Right renal pelvis (tissue), 4 donors: ENCODE results near the gene COL5A1. TPM values are rescaled to one million over a fixed set of nuclear protein-coding genes. Genes with fewer than 3 reads are reported as not detected.

ENCODE experiments used
- DNase-seq, 4 donors: peaks; one replicate each; pipeline ENCODE4 v3.0.0-alpha.2; 2013; ENCODE audit warnings: low read depth in 4 of 4, low spot score in 3 of 4, missing footprints in 1 of 4
- polyA plus RNA-seq, 4 donors: library from polyadenylated mRNA; unstranded; fragments of 120-200 nt; gene quantifications; one replicate each; pipeline ENCODE4 v1.2.1, GENCODE V29; 2013; ENCODE audit not compliant: insufficient read length in 4 of 4

COL5A1 gene
- polyA plus RNA-seq, 4 donors = 99.9 to 133 (median 101) TPM

DNA sequence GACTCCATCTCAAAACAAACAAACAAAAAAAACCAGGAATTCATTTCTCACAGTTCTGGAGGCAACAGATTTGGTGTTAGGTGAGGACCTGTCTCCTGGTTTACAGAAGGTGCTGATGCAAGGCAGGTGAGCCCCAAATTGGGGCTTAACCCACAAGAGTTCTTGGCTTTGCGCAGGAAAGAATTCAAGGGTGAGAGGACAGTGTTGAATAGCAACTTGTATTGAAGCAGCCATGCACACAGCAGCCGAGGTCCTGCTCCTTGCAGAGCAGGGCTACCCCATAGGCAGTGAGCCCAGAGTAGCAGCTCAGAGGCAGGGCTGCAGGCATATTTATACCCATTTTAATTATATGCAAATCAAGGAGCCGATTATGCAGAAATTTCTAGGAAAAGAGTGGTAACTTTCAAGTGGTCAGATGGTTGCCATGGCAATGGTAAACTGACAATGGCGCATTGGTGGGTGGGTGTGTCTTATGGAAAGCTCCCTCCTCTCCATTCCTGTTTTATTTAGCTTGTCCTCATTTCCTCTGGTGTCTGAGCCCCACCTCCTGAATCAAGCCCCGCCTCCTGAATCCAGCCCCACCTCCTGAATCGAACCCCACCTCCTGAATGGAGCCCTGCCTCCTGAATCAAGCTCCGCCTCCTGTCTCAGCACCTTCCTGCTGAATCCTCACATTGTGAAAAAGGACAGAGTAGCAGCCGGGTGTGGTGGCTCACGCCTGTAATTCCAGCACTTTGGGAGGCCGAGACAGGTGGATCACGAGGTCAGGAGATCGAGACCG is 34.5 kb upstream of the COL5A1 start:
- DNase-seq = no peak

DNA sequence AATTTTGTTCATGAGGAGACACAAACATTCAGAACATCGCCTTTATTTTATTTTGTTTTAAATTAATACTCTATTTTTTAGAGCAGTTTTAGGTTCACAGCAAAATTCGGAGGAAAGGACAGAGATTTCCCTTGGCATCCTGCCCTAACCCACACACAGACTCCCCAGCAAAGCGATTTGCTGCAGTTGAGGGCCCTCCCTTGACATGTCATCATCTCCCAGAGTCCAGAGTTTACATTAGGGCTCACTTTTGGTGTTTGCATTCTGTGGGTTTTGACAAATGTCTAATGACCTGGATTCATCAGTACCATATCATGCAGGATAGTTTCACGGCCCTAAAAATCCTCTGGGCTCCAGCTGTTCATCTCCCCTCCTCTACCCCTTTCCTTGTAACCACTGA is 33.6 kb upstream of the COL5A1 start:
- no peak for DNase-seq

DNA sequence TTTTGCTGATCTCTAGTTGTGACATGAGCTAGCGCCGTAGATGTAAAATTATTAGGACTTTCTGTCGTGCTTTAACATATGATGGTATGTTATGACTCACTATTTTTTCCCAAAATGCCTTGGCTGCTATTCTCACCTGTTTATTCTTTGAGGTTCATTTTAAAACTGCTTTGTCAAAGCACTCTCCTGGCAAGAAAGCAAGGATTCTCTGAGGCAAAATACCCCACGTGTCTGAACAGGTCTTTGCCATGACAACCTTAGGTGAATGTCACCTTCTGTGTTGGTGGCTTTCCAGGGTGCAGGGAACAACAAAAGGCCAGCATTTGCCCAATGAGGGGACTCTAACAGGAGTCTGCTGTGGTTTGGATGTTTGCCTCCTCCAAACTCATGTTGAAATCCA is 30.6 kb upstream of the COL5A1 start:
- DNase-seq = no peak

DNA sequence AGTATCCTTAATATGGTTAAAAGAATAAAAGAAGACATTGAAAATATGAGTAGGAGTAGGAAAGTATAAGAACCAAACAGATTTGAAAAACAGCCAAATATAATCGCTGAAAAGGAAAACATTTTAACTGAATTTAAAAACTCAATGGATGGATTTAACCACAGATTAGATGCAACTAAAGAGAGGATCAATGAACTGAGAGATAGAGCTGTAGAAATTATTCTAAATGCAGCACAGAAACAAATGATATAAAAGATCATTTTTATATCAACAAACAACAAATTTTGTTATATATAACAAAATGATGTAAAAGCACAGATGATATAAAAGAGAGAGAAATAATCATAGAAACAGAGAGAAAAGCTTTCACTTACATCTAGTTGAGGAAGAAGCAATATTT is 29.3 kb upstream of the COL5A1 start:
- no peak for DNase-seq

DNA sequence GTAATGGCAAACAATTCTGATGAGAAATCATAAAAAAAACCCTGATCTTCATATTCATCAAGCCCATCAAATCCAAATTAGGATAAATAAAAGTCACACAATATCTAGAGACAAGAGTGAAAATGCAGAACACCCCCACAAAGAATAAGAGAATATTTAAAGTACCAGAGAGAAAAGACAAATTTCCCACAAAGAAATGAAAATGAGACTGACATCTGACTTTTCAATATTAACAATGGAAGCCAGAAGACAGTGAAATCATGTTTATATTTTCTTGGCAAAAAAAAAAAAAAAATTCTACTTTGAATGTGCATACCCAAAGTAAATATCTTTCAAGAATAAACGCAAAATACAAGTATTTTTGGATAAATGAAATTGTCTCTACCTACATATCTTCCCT is 28.9 kb upstream of the COL5A1 start:
- no peak for DNase-seq

DNA sequence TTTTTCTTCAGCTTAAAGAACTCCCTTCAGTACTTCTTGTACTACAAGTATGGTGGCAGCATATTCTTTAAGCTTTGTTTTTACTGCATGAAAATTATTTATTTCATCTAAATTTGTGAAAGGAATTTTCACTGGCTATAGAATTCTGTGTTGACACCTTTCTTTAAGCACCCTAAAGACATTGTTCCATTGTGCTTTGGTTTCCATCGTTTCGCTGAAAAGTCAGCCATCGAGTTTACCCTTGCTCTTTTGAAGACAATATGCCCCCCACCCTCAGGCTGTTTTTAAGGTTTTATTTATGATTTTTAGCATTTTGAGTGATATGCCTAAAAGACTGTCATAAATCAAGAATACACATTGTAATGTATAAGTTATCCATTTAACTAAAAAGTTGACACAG is 27.3 kb upstream of the COL5A1 start:
- DNase-seq = no peak

DNA sequence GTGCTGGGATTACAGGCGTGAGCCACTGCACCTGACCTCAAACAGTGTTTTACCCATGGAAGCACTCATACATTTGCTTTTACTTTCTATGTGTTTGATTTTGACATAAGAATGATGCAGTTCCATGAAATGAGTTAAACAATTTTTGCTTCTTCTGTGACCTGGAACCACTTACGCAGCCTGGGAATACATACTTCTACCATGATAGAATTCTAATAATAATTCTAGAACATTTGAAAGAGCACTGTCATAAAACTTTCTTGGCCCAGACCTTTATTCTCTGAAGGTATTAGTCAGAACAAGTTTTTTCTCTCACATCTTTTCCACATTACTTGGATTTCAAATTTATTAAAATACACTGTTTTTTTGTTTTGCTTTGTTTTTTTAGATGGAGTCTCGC is 25.3 kb upstream of the COL5A1 start:
- no peak for DNase-seq

DNA sequence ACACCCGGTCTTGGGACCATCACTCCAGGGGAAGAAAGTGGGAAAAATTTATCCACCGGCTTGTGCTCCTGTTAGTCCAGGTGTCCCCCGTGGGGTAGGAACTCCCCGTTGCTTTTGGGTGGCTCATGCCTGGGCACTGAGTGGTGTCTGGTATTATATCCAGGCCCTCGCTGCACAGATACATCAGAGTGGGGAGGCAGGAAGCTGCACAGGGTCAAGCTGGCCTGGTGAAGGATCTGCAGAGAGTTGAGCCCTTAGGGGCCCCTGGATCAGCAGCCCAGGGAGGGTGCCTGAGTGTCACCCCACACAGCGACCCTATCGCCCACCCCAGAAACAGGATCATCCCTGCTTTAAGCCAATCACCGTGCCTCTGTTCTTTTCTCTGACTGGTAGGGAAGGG is 24.4 kb upstream of the COL5A1 start:
- no peak for DNase-seq

DNA sequence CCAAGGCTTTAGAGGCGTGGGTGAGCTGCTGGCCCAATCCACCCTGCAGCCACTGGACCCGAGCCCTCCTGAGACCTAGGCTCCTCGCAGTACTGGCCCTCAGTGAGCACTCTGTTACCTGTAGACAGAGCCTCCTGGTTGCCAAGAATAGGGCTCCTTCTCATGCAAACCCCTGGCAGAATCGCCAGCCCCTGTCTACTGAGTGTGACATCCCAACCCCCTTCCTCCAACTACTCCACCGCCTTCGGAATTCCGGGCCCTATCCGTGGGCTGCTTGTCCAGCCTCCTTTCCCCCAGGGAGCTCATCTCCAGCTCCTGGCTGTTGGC is 23.8 kb upstream of the COL5A1 start:
- DNase-seq = no peak

DNA sequence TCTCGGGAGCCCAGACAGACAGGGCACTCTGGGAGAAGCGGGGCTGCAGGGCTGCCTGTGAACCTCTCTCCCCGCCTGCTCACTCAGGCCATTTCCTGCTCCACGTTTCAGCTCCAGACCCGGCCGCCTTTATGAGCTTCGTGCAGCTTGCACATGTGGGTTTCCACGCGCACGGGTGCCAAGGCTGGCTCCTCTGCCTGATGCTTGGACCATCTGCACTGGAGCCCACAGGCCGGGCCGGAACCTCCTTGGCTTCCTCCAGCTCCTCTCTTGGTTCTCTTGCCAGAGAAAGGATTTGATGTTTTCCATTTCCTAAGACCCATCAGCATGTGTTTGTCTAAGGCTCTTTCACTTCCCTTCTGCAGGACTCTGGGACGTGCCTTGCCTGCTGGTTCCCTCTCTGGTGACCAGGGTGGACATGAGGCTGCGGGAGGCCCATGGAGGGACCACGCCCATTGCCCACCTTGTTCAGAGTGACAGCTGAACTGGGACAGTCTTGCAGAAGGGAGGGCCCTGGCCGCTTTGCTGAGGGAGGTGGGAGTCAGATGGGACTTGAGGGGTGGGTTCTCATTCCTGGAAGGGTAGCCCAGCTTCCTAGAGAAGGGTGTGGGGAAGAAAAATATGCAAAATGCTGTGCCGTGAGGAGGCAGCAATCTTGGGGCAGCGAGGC is 23.3 kb upstream of the COL5A1 start:
- no peak for DNase-seq

DNA sequence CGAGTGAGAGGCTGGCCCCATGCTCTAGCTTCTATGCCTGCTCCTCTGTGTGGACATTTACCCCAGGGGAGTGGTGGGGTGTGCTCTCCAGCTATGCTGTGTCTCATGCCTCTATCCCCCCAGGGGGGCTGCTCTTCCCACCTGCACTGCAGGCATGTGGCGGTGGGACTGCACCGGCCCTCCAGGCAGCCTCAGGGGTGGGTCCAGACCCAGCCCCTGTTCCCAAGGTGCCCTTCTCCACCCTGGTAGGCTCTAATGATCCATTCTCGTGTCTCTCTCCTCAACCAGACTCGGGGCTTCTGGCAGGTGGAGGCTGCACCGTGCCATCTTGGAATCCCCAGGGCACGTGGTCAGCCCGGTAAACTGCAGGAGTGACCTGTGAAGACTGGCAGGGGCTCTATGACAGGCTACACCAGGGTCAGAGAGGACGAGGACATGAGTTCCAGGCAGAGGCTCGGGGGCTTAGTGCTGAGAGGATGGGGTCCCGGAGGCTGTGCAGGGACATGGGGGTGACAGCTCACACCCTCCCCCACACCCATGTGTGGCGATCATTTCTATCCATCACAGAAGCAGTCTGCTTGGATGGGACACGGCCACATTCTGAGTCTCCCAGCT is 22.7 kb upstream of the COL5A1 start:
- DNase-seq = no peak

DNA sequence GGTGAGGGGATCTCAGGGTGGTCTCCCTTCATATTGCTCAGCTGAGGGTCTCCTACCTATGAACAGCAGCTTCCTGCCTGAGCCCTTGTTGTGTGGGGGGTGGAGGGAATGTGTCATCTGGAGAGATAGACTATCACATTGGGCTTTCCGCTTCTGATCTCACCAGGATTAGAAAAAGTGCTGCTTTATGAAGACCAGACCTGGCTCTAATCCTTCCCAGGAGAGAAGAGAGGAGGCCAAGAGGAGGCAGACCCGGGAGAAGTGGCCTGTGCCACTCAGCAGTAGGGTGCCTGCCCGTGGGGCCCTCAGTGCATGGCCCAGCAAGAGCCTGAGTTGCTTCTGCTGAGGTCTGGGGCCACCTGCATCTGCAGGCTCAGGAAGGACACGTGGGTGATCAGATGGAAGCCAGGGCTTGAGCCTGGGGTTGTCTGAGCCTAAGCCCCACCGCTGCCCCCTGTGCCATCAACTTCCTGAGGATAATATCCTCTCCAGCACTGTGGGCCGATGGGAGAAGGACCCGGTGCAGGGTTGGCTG is 22.1 kb upstream of the COL5A1 start:
- no peak for DNase-seq

DNA sequence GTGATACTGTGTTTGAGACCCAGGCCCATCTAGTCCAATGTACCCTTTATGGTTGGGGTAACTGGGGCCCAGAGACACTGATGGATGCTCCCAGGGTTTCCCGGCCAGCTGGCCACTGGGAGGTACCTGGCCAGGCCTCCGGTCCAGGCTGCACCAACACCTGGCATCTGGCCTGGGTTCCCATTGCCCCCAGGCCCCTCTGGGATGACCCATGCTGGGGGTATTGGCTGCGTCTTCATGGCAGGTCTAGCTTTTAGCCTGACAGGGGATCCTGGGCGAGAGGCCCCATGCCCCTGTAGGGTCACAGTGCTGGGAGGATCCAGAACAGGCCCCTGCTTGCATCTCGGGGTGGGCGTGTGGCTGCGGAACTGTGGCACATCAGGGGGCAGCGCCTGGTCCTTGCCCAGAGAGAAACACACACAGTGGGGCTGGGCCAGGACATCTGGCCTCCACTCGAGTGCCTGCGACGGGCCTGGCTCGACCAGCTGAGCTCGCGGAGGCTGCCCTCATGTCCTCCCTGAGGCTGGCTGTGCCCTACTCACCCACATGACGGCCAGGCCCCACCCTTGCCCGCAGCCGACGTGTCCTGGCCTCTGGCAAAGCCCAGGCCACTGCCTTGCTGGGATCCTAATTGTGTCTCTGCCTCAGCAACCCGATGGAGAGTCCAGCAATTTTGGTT is 21.5 kb upstream of the COL5A1 start:
- DNase-seq = no peak

DNA sequence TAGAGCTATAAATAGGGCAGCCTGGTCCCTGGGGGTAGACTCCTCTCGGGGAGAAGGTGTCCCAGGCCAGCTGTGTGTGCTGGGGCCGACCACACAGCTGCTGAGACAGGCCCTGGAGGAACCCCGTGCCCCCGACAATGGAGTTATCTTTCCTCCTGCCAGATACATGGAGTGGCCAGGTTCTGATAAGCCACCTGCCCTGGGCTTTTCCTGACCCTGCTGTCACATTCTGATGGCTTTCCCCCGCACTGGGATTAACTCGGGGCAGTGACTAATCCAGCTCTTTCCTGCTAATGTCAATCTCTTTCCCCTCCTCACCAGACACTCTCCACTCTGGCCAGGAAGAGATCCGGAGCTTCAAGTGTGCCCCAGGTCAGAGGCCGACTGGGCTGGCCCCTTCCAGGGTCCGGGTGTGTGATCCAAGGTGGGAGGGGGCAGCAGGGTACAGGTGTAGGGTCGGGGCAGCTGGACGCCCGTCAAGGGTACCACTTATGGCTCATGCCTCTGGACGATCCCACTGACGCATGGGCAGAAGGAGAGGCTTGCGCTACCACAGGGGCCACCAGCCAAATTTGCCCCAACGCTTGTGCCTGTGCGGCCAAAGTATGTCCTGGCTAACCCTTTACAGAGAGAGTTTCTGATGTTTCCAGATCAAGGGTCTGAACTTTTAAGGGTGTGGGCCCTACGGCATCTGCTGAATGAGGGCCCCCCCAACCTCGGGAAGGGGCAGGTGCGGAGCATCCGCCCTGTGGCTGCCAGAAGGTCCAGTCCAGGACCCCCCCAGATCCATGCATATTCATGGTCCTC is 20.6 kb upstream of the COL5A1 start:
- DNase-seq = no peak

DNA sequence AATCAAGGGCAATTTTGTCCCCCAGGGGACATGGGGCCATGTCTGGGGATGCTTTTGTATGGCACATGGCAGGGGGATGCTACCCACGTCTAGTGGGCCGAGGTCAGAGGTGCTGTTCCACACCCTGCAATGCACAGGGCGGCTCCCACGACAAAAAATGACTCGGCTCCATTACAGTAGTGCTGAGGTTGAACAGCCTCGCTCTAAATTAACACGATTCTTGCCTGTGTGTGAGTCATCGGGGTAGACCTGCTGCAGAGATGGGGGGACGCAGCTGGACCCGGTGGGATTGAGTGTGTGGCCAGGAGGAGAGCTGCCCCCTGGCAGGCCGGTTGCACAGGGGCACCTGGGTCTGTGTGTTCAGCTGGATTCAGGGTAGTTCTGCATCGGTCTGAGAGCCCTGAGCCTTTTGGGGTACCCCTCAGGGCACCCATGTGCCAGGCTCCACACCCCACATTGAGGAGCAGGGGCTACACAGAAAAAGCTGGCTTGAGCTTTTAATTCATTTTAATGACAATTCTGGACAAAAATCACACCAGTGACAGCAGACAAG is 20.0 kb upstream of the COL5A1 start:
- no peak for DNase-seq

DNA sequence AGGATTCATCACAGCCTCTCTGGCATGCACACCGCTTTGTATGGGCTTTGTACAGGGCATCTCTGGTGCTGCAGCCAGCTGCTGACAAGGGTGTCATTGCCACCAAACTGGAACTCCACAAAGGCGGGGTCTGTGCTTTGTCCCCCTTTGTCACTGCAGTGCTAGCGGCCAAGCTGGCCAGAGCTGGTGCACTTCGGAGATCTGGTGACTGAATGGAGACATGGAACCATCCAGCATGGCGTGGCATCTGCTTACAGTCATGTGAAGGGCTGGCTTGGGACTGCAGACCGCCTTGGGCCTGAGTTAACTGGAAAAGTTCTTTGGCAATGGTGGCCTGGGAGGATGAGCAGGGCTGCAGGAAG is 18.7 kb upstream of the COL5A1 start:
- DNase-seq = no peak

DNA sequence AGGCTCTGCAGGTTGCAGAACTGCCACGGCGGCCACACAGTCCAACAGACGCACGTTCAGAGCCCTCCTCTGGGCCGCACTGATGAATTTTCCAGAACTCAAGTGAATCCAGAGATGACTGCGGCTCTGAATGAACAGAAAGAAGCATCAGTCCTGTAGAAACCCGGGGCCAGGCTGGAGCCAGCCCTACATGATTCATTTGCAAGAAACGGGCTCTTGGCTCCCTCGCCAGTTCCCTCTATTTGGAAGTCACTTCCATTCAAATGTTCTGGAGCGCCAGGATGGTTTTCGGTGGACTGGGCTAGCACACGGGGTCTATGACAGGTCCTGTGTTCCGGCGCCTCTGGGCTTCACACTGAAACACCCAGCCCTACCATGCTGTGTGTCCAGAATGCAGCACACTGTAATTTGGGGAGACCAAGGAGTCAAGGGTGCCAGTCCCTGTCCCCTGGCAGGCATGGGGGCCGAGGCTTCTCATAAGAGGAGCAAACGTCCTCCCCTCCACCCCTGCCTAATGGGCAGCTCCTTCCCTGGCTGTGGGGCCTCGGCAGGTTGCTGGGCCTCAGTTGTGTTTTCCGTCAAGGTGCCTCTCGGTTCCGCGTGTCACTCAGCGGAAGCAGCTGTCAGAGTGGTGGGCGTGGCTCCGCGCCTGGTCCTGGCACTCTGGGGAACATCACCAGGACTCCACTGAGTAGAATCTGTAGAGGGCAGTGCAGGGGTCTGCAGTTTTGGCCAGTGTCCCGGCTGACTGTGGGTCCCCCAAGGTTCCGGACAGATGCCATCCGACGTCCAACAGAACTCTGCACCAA is 18.1 kb upstream of the COL5A1 start:
- DNase-seq = no peak

DNA sequence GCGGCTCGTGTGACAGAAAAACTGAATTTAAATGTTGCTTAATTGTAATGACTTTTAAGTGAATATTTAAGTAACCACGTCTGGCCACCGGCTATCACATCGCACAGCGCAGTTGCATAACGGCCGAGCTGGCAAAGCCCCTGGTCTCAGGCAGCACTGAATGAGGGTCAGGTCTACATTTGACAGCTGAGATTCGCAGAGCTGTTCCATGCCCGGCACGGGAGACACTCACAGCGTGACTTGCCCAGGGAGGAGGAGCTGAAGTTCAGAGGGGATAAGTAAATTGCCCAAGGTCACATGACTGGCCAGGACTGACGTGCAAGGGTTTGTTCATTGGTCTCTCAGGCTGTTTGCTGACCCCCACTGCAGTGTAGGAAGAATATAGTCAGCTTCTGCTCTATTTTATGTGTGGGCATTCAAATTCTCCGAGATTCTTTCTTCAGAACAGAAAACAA is 17.4 kb upstream of the COL5A1 start:
- no peak for DNase-seq

DNA sequence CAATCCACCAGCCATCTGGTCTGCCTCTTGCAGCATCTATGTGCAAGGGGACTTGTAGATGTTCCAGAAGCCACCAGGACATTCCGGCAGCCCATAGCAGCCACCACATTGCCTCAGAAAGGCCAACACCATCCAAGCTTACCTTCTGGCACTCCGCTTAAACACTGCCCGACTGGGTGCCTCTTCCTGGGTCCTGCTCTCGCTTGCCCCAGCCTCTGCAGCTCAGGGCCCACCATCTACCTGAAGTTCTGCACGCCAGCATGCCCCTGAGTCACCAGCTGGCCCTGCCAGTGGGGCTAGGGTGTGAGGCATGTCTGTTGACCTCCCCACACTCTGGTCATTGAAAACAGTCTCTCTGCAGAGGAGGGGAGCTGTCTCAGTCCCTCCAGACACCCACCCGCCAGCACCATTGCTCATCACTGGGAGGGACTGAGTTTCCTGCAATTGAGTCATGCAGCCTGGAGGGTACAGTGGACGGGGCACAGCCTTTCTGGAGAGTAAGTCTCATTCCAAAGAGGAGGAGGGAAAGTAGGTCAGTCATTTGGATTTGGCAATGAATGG is 16.9 kb upstream of the COL5A1 start:
- DNase-seq = no peak
